ENCODE data around the gene RPTOR.

DNA sequence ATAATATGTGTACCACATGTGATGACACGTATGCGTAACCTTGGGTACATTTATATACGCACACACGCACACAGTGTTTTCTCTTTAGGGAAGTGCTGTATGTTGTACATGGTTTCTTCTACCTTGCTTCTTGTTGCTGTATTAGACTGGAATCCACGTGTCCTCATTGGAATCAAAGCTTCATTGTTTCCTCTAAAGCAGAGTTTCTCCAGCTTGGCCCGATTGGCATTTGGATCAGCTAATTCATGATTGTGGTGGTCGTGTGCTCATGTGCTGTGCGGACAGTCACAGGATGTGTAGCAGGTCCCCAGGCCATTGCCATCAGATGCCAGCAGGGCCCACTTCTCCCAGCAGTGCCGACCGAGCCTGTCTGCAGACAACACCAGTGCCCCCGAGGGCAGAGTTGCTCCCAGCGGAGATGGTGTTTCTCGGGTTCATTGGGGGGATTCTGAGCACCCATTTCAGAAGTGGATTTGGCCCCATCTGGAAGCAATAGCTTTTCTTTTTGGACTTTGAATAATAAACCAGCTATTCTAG is 148.4 kb downstream of the RPTOR start:
- no peak for TF ChIP-seq CTCF (IDR thresholded peaks at IDR 0.05)
- no peak for TF ChIP-seq POLR2A (IDR thresholded peaks at IDR 0.05)
